Measurements from ENCODE around the gene ARF6. TPM values are rescaled to one million over a fixed set of nuclear protein-coding genes. Genes with fewer than 3 reads are reported as not detected.

ARF6 gene
- total and polyA plus RNA-seq, 9 of the 15 experiments (the other 6 are each of a cell fraction or from before 2014, with no cell fraction given) = 15.3 to 35.2 (median 24.9) TPM

DNA sequence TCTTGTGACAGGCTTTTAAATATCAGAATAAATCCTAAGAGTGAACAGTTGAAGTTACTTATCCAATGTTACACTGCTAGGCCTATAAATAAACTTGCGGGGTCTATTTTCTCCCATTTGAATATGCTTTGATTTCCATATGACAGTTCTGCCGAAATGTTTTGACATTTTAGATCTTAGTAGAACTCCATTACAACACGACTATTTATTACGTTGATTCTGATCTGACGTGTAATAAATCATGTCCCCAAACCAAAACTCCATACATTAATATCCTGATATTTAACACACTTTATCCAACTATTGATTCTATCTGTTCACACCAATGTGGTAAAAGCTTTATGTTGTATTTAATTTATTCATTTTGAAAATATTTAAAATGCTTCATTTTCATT is 24.2 kb upstream of the ARF6 start:
- ChIA-PET CTCF (ENCODE audit: low intra/inter-chr PET ratio) (no interaction called here), POLR2A (interaction anchor here (1.0 to 1.2 kb wide), 2 partner anchors 11 to 284 kb away, joined by 3 to 4 read pairs; no protein-coding TSS in a partner anchor)
- peak overlapping the region; percentile 91 for H2AFZ ChIP-seq (ENCODE audit: low read depth, low read length)
- intact Hi-C loops (cut with micrococcal nuclease) (loop anchor here (10.0 kb wide), 3 partner anchors 106 to 666 kb away; partner anchors contain the start of genes MAP4K5 and SOS2), in situ Hi-C loops (cut with MboI) (loop anchor here (25.0 kb wide), 1 partner anchor 669 kb away; the partner anchor contains the start of gene MAP4K5)
- H3K27me3 ChIP-seq (ENCODE audit: control insufficient read depth in 2 of 2, insufficient read depth in 2 of 2, low read length in 2 of 2) = no peaks in the 10 kb centered on the region
- no peaks in the 10 kb centered on the region for H3K9me3 ChIP-seq (replicated peaks; ENCODE audit: control insufficient read depth, insufficient read depth, low read depth, low read length)
- H3K9ac ChIP-seq (ENCODE audit: insufficient read depth in 1 of 2, low read depth in 2 of 2, low read length in 2 of 2) = peak overlapping the region in 1 of 2 experiments; percentile 56; a peak in 2 of 4 replicates
- H4K20me1 ChIP-seq (replicated peaks; ENCODE audit: control insufficient read depth, insufficient read depth, low read length) = no peaks in the 10 kb centered on the region
- ATAC-seq (no peak), DNase-seq (ENCODE audit: extremely low read depth in 1 of 4, low spot score in 3 of 4) (no peak), FAIRE-seq (no peak)
- peak overlapping the region; percentile 34 for H3K4me3 ChIP-seq
- H3K4me2 ChIP-seq (ENCODE audit: insufficient read depth, low read length) = peak overlapping the region; percentile 78
- H3K4me1 ChIP-seq (replicated peaks in 1 of 2; ENCODE audit: control insufficient read depth in 2 of 2, insufficient read depth in 2 of 2, low read length in 2 of 2) = peaks cover 10 to 14% of the 10 kb centered on the region in 2 experiments; a peak in 4 of 5 replicates
- no peaks in the 10 kb centered on the region for H3K36me3 ChIP-seq (ENCODE audit: control insufficient read depth, insufficient read depth, low read length)
- H3K27ac ChIP-seq (ENCODE audit: extremely low read depth, low read depth, low read length) = peak overlapping the region; percentile 67
- no TSS peak for BruUV-seq (replicated peaks)
- WGBS (ENCODE audit: insufficient coverage, low coverage, missing lambda C conversion rate) = 6% methylated on average over 5 of the region's 5 CpGs
- no peaks in the 10 kb centered on the region for H3K9me1 ChIP-seq (ENCODE audit: control insufficient read depth, insufficient read depth, low read length)
- H3K79me2 ChIP-seq (ENCODE audit: control insufficient read depth, insufficient read depth, low read length) = peaks cover 3% of the 10 kb centered on the region; the same call in 1 of the 3 replicates
- TF ChIP-seq MEIS2 (IDR thresholded peaks at IDR 0.05; ENCODE audit: partially characterized antibody) = peak; percentile 95
- TF ChIP-seq, protein P1, sequence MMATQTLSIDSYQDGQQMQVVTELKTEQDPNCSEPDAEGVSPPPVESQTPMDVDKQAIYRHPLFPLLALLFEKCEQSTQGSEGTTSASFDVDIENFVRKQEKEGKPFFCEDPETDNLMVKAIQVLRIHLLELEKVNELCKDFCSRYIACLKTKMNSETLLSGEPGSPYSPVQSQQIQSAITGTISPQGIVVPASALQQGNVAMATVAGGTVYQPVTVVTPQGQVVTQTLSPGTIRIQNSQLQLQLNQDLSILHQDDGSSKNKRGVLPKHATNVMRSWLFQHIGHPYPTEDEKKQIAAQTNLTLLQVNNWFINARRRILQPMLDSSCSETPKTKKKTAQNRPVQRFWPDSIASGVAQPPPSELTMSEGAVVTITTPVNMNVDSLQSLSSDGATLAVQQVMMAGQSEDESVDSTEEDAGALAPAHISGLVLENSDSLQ (IDR thresholded peaks at IDR 0.05) = peak; percentile 91
- no peak for TF ChIP-seq ZNF77 (CRISPR knock-in tag; IDR thresholded peaks at IDR 0.05)
- TF ChIP-seq, protein P2, sequence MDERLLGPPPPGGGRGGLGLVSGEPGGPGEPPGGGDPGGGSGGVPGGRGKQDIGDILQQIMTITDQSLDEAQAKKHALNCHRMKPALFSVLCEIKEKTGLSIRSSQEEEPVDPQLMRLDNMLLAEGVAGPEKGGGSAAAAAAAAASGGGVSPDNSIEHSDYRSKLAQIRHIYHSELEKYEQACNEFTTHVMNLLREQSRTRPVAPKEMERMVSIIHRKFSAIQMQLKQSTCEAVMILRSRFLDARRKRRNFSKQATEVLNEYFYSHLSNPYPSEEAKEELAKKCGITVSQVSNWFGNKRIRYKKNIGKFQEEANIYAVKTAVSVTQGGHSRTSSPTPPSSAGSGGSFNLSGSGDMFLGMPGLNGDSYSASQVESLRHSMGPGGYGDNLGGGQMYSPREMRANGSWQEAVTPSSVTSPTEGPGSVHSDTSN (CRISPR knock-in tag; IDR thresholded peaks at IDR 0.05; ENCODE audit: low read depth) = no peak
- TF ChIP-seq, protein P2 (tag; conservative IDR thresholded peaks at IDR 0.05; ENCODE audit: low read depth) = peak; percentile 90
- no peak for TF ChIP-seq NR2C2 (CRISPR knock-in tag; IDR thresholded peaks at IDR 0.05)
- TF ChIP-seq NR2C2 (tag; IDR thresholded peaks at IDR 0.05) = 0 out of 2 replicates have a peak, but pooled peaks have one; percentile 5
- TF ChIP-seq, protein P3, sequence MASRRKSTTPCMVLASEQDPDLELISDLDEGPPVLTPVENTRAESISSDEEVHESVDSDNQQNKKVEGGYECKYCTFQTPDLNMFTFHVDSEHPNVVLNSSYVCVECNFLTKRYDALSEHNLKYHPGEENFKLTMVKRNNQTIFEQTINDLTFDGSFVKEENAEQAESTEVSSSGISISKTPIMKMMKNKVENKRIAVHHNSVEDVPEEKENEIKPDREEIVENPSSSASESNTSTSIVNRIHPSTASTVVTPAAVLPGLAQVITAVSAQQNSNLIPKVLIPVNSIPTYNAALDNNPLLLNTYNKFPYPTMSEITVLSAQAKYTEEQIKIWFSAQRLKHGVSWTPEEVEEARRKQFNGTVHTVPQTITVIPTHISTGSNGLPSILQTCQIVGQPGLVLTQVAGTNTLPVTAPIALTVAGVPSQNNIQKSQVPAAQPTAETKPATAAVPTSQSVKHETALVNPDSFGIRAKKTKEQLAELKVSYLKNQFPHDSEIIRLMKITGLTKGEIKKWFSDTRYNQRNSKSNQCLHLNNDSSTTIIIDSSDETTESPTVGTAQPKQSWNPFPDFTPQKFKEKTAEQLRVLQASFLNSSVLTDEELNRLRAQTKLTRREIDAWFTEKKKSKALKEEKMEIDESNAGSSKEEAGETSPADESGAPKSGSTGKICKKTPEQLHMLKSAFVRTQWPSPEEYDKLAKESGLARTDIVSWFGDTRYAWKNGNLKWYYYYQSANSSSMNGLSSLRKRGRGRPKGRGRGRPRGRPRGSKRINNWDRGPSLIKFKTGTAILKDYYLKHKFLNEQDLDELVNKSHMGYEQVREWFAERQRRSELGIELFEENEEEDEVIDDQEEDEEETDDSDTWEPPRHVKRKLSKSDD (conservative IDR thresholded peaks at IDR 0.05; ENCODE audit: low read length) = no peak
- TF ChIP-seq EP400 (IDR thresholded peaks at IDR 0.05) = peak; percentile 4; the same call in 1 of the 2 replicates
- no peak for TF ChIP-seq MYNN (IDR thresholded peaks at IDR 0.05)
- TF ChIP-seq MYNN (CRISPR knock-in tag; IDR thresholded peaks at IDR 0.05) = no peak
- TF ChIP-seq DACH1 (IDR thresholded peaks at IDR 0.05; ENCODE audit: partially characterized antibody) = peak; percentile 14

All from K562 (cell line).